IMR-90 (cell line): ENCODE measurements around the gene PBLD. TPM values are rescaled to one million over a fixed set of nuclear protein-coding genes. Genes with fewer than 3 reads are reported as not detected.

Experiments used
- ATAC-seq: fragments of 200-7000 bp; cut with Tn5 transposase; 2 replicates; pipeline ENCODE4 v1.9.1; 2020; ENCODE audit warnings: low read depth, mild to moderate bottlenecking, moderate library complexity
- BruUV-seq: library from RNA; stranded (reverse); fragments of 400-500 nt; replicated peaks from 2 replicates; lab custom pipeline; 2021; lab: Mats Ljungman, UMichigan
- CTCF ChIA-PET: fragments of 300-600 bp; formaldehyde crosslinking; extraction: SDS; loops from one replicate; lab custom pipeline; 2021; ENCODE audit warnings: antibody characterized with exemption; lab: Yijun Ruan, JAX
- POLR2A ChIA-PET: fragments of 300-600 bp; sonication (Branson Sonifier 250); formaldehyde crosslinking; loops from one replicate; lab custom pipeline; 2022; ENCODE audit warnings: antibody characterized with exemption; ENCODE audit not compliant: unreplicated experiment; lab: Charles Lee
- DNase-seq: peaks from one replicate; pipeline ENCODE4 v3.0.0; 2013
- H2AFZ ChIP-seq: replicated peaks from 2 replicates; pipeline ENCODE3; 2013; ENCODE audit warnings: low read length, mild to moderate bottlenecking; ENCODE audit not compliant: poor library complexity
- H2AK5ac ChIP-seq: 2 replicates; pipeline ENCODE4 v1.6.1; 2013; ENCODE audit warnings: low read depth, low read length, inconsistent platforms
- H2AK9ac ChIP-seq: replicated peaks from 2 replicates; pipeline ENCODE3; 2013; ENCODE audit warnings: mild to moderate bottlenecking, low read depth, low read length, moderate library complexity; ENCODE audit not compliant: poor library complexity
- H2BK120ac ChIP-seq: 2 replicates; pipeline ENCODE4 v1.6.1; 2013; ENCODE audit warnings: low read depth, low read length, inconsistent platforms
- H2BK15ac ChIP-seq: 3 replicates; pipeline ENCODE4 v1.6.1; 2013; ENCODE audit warnings: low read depth, low read length, inconsistent platforms
- H2BK20ac ChIP-seq: 2 replicates; pipeline ENCODE4 v1.6.1; 2013; ENCODE audit warnings: low read depth, mild to moderate bottlenecking, inconsistent platforms, low read length, moderate library complexity
- H2BK5ac ChIP-seq: 2 replicates; pipeline ENCODE4 v1.6.1; 2013; ENCODE audit warnings: mild to moderate bottlenecking, low read depth, low read length, inconsistent platforms; ENCODE audit not compliant: poor library complexity, severe bottlenecking
- H3K14ac ChIP-seq: replicated peaks from 2 replicates; pipeline ENCODE4 v1.6.1; 2013; ENCODE audit warnings: low read depth, low read length, inconsistent platforms
- H3K18ac ChIP-seq: 2 replicates; pipeline ENCODE4 v1.6.1; 2013; ENCODE audit warnings: low read depth, low read length, control low read depth
- H3K23ac ChIP-seq: 2 replicates; pipeline ENCODE4 v1.6.1; 2013; ENCODE audit warnings: low read depth, low read length, inconsistent platforms
- H3K27ac ChIP-seq: 2 replicates; pipeline ENCODE4 v1.5.1; 2013; ENCODE audit warnings: mild to moderate bottlenecking, control low read depth, low read length; ENCODE audit not compliant: insufficient read depth
- H3K27me3 ChIP-seq: 2 replicates; pipeline ENCODE4 v1.6.1; 2013; ENCODE audit warnings: low read length; ENCODE audit not compliant: control insufficient read depth, insufficient read depth
- H3K36me3 ChIP-seq: 2 replicates; pipeline ENCODE4 v1.6.1; 2013; ENCODE audit warnings: low read length, mixed read lengths; ENCODE audit not compliant: control insufficient read depth, insufficient read depth
- H3K4ac ChIP-seq: 2 replicates; pipeline ENCODE4 v1.6.1; 2013; ENCODE audit warnings: low read depth, low read length, inconsistent platforms
- H3K4me1 ChIP-seq: 2 replicates; pipeline ENCODE4 v1.6.1; 2013; ENCODE audit warnings: low read length, mixed read lengths; ENCODE audit not compliant: control insufficient read depth, insufficient read depth
- H3K4me2 ChIP-seq: 2 replicates; pipeline ENCODE4 v1.6.1; 2013; ENCODE audit warnings: low read depth, mild to moderate bottlenecking, control low read depth, low read length, moderate library complexity
- H3K4me3 ChIP-seq: 2 replicates; pipeline ENCODE4 v1.5.1; 2013; ENCODE audit warnings: low read depth, mild to moderate bottlenecking, control low read depth, low read length, moderate library complexity; ENCODE audit not compliant: insufficient read depth
- H3K56ac ChIP-seq: 2 replicates; pipeline ENCODE4 v1.6.1; 2013; ENCODE audit warnings: low read length, inconsistent platforms; ENCODE audit not compliant: insufficient read depth; ENCODE audit errors: extremely low read depth
- H3K79me1 ChIP-seq, 2 experiments: 2 replicates each; pipeline ENCODE4 v1.6.1; 2013; ENCODE audit warnings: low read length in 2 of 2, inconsistent platforms in 1 of 2, low read depth in 1 of 2
- H3K9ac ChIP-seq: 2 replicates; pipeline ENCODE4 v1.6.1; 2013; ENCODE audit warnings: low read depth, low read length, control low read depth
- H3K9me1 ChIP-seq: 2 replicates; pipeline ENCODE4 v1.6.1; 2013; ENCODE audit warnings: low read length, inconsistent platforms; ENCODE audit not compliant: insufficient read depth
- H3K9me3 ChIP-seq: 2 replicates; pipeline ENCODE4 v1.6.1; 2013; ENCODE audit warnings: low read length; ENCODE audit not compliant: control insufficient read depth, insufficient read depth
- H4K20me1 ChIP-seq: 2 replicates; pipeline ENCODE4 v1.6.1; 2013; ENCODE audit warnings: low read length, inconsistent platforms; ENCODE audit not compliant: insufficient read depth
- H4K5ac ChIP-seq: 2 replicates; pipeline ENCODE4 v1.6.1; 2013; ENCODE audit warnings: mild to moderate bottlenecking, low read depth, low read length, control low read depth
- H4K8ac ChIP-seq, 2 experiments: 2 replicates each; pipeline ENCODE4 v1.6.1; 2013; ENCODE audit warnings: low read depth in 2 of 2, low read length in 2 of 2, control low read depth in 1 of 2, inconsistent platforms in 1 of 2
- H4K91ac ChIP-seq: 2 replicates; pipeline ENCODE4 v1.6.1; 2013; ENCODE audit warnings: low read depth, low read length, inconsistent platforms; ENCODE audit not compliant: insufficient read depth
- MAFK ChIP-seq: IDR thresholded peaks from 2 replicates; pipeline ENCODE4 v1.6.1; 2012; ENCODE audit warnings: low read depth, low read length, improper control_type of control experiment
- MXI1 ChIP-seq: IDR thresholded peaks from 2 replicates; pipeline ENCODE4 v1.6.1; 2012; ENCODE audit warnings: low read depth, mild to moderate bottlenecking, low read length, moderate library complexity, borderline replicate concordance
- WGBS, 2 experiments: methylation state at CpG; one replicate each; pipeline versions ENCODE4 v1.1.5 to v1.1.7; 2013; ENCODE audit warnings: missing lambda C conversion rate in 2 of 2; ENCODE audit not compliant: insufficient read length in 1 of 2; ENCODE audit errors: extremely low coverage in 2 of 2; 5-methylcytosine and 5-hydroxymethylcytosine counted together
- dilution Hi-C: fragments of 300-500 bp; cut with HindIII; formaldehyde crosslinking; loops from one replicate; pipeline ENCODE4 v1.14.3; 2018; ENCODE audit warnings: low sequenced_read_pairs; ENCODE audit not compliant: unreplicated experiment
- in situ Hi-C: fragments of 300-500 bp; cut with MboI; formaldehyde crosslinking; loops from 3 replicates; pipeline ENCODE4 v1.14.3; 2019; ENCODE audit warnings: low sequenced_read_pairs, inconsistent platforms, mixed read lengths
- intact Hi-C: fragments of 100-400 bp; cut with micrococcal nuclease; formaldehyde crosslinking; loops from 2 replicates; pipeline ENCODE4 v1.10.0; 2022
- polyA plus RNA-seq, 3 experiments: library from polyadenylated mRNA; depleted of rRNA; stranded (reverse); fragments of >200 nt; gene quantifications; 2 replicates each; pipeline ENCODE4 v1.2.3, GENCODE V29; 2012; ENCODE audit warnings: low replicate concordance in 1 of 3
- total RNA-seq: library from RNA; depleted of rRNA; stranded (reverse); fragments of >200 nt; gene quantifications from 2 replicates; pipeline ENCODE4 v1.2.3, GENCODE V29; 2012; rRNA removed

PBLD gene
- total and polyA plus RNA-seq, 2 of the 4 experiments (the other 2 are of a cell fraction): 3.3 to 5.7 TPM

DNA sequence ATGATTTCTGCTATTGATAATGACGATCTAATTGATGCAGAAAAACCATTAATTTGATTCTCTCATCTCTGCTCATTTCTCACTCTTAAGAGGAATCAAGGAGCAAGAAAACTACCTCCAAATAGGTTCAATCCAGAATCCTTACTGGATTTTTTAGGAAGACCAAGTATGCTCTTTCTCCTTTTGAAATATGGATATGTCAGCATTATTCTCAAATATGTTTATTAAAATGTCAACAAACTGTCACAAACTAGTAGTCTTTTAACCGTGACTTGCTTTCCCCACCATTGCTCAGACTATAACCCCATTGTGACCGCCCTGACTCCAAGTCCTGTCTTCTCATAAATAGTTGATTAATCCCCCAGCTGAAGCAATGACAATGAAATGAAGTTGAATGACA is 99.7 kb downstream of the PBLD start:
- ChIA-PET POLR2A (no interaction called here), CTCF (no interaction called here)
- Histone ChIP-seq H3K4me2 (no peak overlapping the region), H3K9ac (no peak overlapping the region), H3K9me3 (no peaks in the 10 kb centered on the region), H3K4me1 (no peaks in the 10 kb centered on the region; the same call in 1 of the 2 replicates), H3K4me3 (no peak overlapping the region), H3K27ac (no peak overlapping the region), H3K18ac (no peak overlapping the region), H3K14ac (no peak overlapping the region), H2AK9ac (no peak overlapping the region), H4K20me1 (no peaks in the 10 kb centered on the region), H3K56ac (no peak overlapping the region), H3K23ac (no peak overlapping the region), H4K8ac (no peak overlapping the region), H4K91ac (no peak overlapping the region), H3K36me3 (no peaks in the 10 kb centered on the region), H4K5ac (no peak overlapping the region), H3K27me3 (peaks cover 17% of the 10 kb centered on the region), H2BK20ac (no peak overlapping the region), H2BK15ac (no peak overlapping the region), H3K4ac (no peak overlapping the region), H3K9me1 (no peaks in the 10 kb centered on the region), H2AFZ (no peak overlapping the region), H2AK5ac (no peak overlapping the region), H2BK5ac (no peak overlapping the region), H2BK120ac (no peak overlapping the region), H3K79me1 (no peaks in the 10 kb centered on the region)
- intact Hi-C loops (no loop called here), dilution Hi-C loops (no loop called here), in situ Hi-C loops (no loop called here)
- DNase-seq (no peak), ATAC-seq (no peak)
- no peak for TF ChIP-seq MXI1
- TF ChIP-seq MAFK: peak; percentile 87
- no CpG with 5 or more reads among the region's 3 CpGs for WGBS, 2 experiments
- no TSS peak for BruUV-seq

Other genes with a start within 250 kb of the PBLD start
- 12.5 and 13.1 TPM in 2 replicates for gene MYPN, start 223.4 kb downstream of the PBLD start, total RNA-seq
- 7.8 and 8.1 TPM in 2 replicates for gene MYPN, start 223.4 kb downstream of the PBLD start, polyA plus RNA-seq (2012; rRNA removed)
- gene ATOH7, start 100.8 kb downstream of the PBLD start, total RNA-seq: not detected in 2 replicates
- 0.05 TPM in 1 of 2 replicates, not detected in the other for gene ATOH7, start 100.8 kb downstream of the PBLD start, polyA plus RNA-seq (2012; rRNA removed)
- 10.6 and 23.6 TPM in 2 replicates for gene HNRNPH3, start 864 bp downstream of the PBLD start, total RNA-seq
- 119 and 142 TPM in 2 replicates for gene HNRNPH3, start 864 bp downstream of the PBLD start, polyA plus RNA-seq (2012; rRNA removed)
- 6.8 and 16.4 TPM in 2 replicates for gene RUFY2, start 74.3 kb upstream of the PBLD start, total RNA-seq
- gene RUFY2, start 74.3 kb upstream of the PBLD start, polyA plus RNA-seq (2012; rRNA removed): 5.0 and 6.7 TPM in 2 replicates
- gene DNA2, start 139.0 kb upstream of the PBLD start, total RNA-seq: 5.6 and 10.0 TPM in 2 replicates
- 3.3 and 3.9 TPM in 2 replicates for gene DNA2, start 139.0 kb upstream of the PBLD start, polyA plus RNA-seq (2012; rRNA removed)
- 20.6 and 26.7 TPM in 2 replicates for gene SLC25A16, start 194.6 kb upstream of the PBLD start, total RNA-seq
- gene SLC25A16, start 194.6 kb upstream of the PBLD start, polyA plus RNA-seq (2012; rRNA removed): 6.1 and 9.9 TPM in 2 replicates
- gene TET1, start 227.4 kb upstream of the PBLD start, total RNA-seq: 4.3 and 5.6 TPM in 2 replicates
- gene TET1, start 227.4 kb upstream of the PBLD start, polyA plus RNA-seq (2012; rRNA removed): 0.76 and 1.0 TPM in 2 replicates